Body of pancreas (tissue), 4 donors: ENCODE results near the gene CTNND2.

Source experiments
- POLR2A ChIP-seq, 3 donors: fragments of 450-650 bp; IDR thresholded peaks; one replicate each; pipeline ENCODE4 v1.6.1; 2016; ENCODE audit warnings: antibody characterized with exemption in 3 of 3, mild to moderate bottlenecking in 2 of 3
- TF ChIP-seq, protein P1 (sequence below), 7 experiments: fragments of 450-650 bp in 4 of 7; fragments of 200-600 bp in 3 of 7; sonication (generic) in 3 of 7; IDR thresholded peaks; one replicate each; pipeline ENCODE4 v1.5.1; 2016 to 2019; ENCODE audit warnings: antibody characterized with exemption in 7 of 7

DNA sequence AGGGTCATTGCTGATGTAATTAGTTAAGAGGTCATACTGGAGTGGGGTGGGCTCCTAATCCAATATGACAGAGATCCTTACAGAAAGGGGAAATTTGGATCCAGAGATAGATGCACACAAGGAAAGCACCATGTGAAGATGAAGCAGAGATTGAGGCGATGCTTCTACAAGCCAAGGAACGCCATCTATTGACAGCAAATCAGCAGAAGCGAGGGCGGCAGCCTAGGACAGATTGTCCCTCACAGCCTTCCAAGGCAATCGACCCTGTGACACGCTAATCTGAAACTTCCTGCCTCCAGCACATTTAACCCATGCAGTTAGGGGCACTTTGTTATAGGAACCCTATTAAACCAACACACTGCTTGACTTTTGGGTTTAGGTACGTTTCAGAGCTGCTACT is 858.1 kb downstream of the CTNND2 start:
- TF ChIP-seq, protein P1, sequence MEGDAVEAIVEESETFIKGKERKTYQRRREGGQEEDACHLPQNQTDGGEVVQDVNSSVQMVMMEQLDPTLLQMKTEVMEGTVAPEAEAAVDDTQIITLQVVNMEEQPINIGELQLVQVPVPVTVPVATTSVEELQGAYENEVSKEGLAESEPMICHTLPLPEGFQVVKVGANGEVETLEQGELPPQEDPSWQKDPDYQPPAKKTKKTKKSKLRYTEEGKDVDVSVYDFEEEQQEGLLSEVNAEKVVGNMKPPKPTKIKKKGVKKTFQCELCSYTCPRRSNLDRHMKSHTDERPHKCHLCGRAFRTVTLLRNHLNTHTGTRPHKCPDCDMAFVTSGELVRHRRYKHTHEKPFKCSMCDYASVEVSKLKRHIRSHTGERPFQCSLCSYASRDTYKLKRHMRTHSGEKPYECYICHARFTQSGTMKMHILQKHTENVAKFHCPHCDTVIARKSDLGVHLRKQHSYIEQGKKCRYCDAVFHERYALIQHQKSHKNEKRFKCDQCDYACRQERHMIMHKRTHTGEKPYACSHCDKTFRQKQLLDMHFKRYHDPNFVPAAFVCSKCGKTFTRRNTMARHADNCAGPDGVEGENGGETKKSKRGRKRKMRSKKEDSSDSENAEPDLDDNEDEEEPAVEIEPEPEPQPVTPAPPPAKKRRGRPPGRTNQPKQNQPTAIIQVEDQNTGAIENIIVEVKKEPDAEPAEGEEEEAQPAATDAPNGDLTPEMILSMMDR (IDR thresholded peaks at IDR 0.05), result no peak
- TF ChIP-seq POLR2A (IDR thresholded peaks at IDR 0.05), result no peak
